SK-N-SH (cell line): Measurements from ENCODE around the gene SLC26A1.

Source experiments
- CTCF ChIP-seq: fragments of 200-600 bp; sonication (generic); IDR thresholded peaks from 2 replicates; pipeline ENCODE4 v1.6.1; 2017; ENCODE audit warnings: antibody characterized with exemption, mild to moderate bottlenecking, moderate library complexity
- EP300 ChIP-seq, 2 experiments: IDR thresholded peaks; 2 replicates each; pipeline versions ENCODE4 v1.4.0 to v1.6.1; 2012; ENCODE audit warnings: borderline replicate concordance in 1 of 2, low read depth in 1 of 2, low read length in 1 of 2
- MXI1 ChIP-seq: IDR thresholded peaks from 2 replicates; pipeline ENCODE4 v1.6.1; 2012; ENCODE audit warnings: mild to moderate bottlenecking, low read depth, low read length, improper control_type of control experiment
- POLR2AphosphoS5 ChIP-seq: IDR thresholded peaks from 2 replicates; pipeline ENCODE4 v1.6.1; 2012; ENCODE audit warnings: low read depth, low read length
- RFX5 ChIP-seq: IDR thresholded peaks from 2 replicates; pipeline ENCODE4 v1.6.1; 2012; ENCODE audit warnings: mild to moderate bottlenecking, improper control_type of control experiment, low read length
- SMC3 ChIP-seq: IDR thresholded peaks from 2 replicates; pipeline ENCODE4 v1.6.1; 2012; ENCODE audit warnings: low read depth, low read length, improper control_type of control experiment
- TEAD4 ChIP-seq: IDR thresholded peaks from 2 replicates; pipeline ENCODE4 v1.4.0; 2012; ENCODE audit warnings: mild to moderate bottlenecking, borderline replicate concordance; ENCODE audit not compliant: insufficient read depth
- TF ChIP-seq, protein P1 (sequence below): IDR thresholded peaks from 2 replicates; pipeline ENCODE4 v1.4.0; 2012; ENCODE audit warnings: low read depth, borderline replicate concordance

DNA sequence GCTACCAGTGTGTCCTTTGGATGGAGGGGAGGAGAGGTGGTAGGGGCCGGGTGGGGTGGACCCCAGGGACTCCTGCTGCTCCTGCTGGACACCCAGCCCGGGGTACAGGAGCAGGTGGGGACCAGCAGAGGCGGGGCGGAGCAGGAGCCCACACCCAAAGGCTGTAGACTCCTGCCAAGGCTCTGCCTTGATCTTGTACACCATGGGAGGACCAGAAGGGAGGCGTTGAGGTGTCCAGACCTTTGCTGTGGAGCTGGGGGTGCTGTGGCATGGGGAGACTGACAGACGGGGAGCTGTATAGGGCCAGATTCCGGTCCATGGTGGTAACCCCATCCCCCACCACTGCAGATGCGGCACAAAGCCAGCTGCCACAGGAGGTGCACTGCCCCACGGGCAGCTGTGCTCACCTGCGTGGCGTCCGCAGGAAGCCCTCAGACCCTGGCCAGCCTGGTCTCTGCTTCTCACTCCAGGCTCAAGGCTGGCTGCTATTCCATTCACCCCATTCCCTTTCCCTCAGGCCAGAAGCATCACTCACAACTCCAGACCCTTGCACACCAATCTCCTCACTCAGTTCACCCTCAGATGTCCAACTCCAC is 5.0 kb upstream of the SLC26A1 start:
- TF ChIP-seq TEAD4 (no peak), RFX5 (no peak), POLR2AphosphoS5 (no peak), CTCF (no peak), EP300 (IDR thresholded peaks at IDR 0.05; ENCODE audit: borderline replicate concordance in 1 of 2, low read depth in 1 of 2, low read length in 1 of 2) (no peak), SMC3 (no peak), MXI1 (no peak)
- TF ChIP-seq, protein P1, sequence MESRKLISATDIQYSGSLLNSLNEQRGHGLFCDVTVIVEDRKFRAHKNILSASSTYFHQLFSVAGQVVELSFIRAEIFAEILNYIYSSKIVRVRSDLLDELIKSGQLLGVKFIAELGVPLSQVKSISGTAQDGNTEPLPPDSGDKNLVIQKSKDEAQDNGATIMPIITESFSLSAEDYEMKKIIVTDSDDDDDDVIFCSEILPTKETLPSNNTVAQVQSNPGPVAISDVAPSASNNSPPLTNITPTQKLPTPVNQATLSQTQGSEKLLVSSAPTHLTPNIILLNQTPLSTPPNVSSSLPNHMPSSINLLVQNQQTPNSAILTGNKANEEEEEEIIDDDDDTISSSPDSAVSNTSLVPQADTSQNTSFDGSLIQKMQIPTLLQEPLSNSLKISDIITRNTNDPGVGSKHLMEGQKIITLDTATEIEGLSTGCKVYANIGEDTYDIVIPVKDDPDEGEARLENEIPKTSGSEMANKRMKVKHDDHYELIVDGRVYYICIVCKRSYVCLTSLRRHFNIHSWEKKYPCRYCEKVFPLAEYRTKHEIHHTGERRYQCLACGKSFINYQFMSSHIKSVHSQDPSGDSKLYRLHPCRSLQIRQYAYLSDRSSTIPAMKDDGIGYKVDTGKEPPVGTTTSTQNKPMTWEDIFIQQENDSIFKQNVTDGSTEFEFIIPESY, result no peak
